Progenitor cell of endocrine pancreas (in vitro differentiated cells): Measurements from ENCODE around the gene CLASP1. TPM values are rescaled to one million over a fixed set of nuclear protein-coding genes. Genes with fewer than 3 reads are reported as not detected.
A peak's percentile ranks its signal among the peaks of the same experiment; 100 is the strongest.
"Not testable (repeated sequence)": the region's sequence is repeated elsewhere in the genome, so short reads cannot be mapped to it uniquely, and the experiment has no call there.

Experiments used
- DNase-seq: peaks from one replicate; pipeline ENCODE4 v3.0.0; 2021; ENCODE audit warnings: low spot score; ENCODE audit not compliant: unreplicated experiment
- H3K27ac Mint-ChIP-seq: 2 replicates; pipeline ENCODE4 v1.8.0; 2021; ENCODE audit warnings: mild to moderate bottlenecking, moderate library complexity, mixed read lengths
- H3K27me3 Mint-ChIP-seq: 2 replicates; pipeline ENCODE4 v1.8.0; 2021; ENCODE audit warnings: mixed read lengths
- H3K36me3 Mint-ChIP-seq: 2 replicates; pipeline ENCODE4 v1.8.0; 2022; ENCODE audit warnings: mixed read lengths; ENCODE audit not compliant: insufficient read depth
- H3K4me1 Mint-ChIP-seq: 2 replicates; pipeline ENCODE4 v1.8.0; 2021; ENCODE audit warnings: low read depth, mixed read lengths
- H3K4me3 Mint-ChIP-seq: 2 replicates; pipeline ENCODE4 v1.8.0; 2021; ENCODE audit warnings: low read depth, mild to moderate bottlenecking, moderate library complexity, mixed read lengths
- H3K9me3 Mint-ChIP-seq: 2 replicates; pipeline ENCODE4 v1.8.0; 2021; ENCODE audit warnings: low read depth, mixed read lengths
- total RNA-seq: library from RNA; stranded (reverse); gene quantifications from 2 replicates; pipeline ENCODE4 v1.2.1, GENCODE V29; 2021
- TF ChIP-seq, protein P1 (sequence below): fragments of 200-600 bp; sonication (generic); IDR thresholded peaks from one replicate; pipeline ENCODE4 v1.5.0; 2021; ENCODE audit warnings: antibody characterized with exemption, mild to moderate bottlenecking; ENCODE audit not compliant: unreplicated experiment

Gene CLASP1
- total RNA-seq, 1 donor from 2014 or later, result 102 TPM

DNA sequence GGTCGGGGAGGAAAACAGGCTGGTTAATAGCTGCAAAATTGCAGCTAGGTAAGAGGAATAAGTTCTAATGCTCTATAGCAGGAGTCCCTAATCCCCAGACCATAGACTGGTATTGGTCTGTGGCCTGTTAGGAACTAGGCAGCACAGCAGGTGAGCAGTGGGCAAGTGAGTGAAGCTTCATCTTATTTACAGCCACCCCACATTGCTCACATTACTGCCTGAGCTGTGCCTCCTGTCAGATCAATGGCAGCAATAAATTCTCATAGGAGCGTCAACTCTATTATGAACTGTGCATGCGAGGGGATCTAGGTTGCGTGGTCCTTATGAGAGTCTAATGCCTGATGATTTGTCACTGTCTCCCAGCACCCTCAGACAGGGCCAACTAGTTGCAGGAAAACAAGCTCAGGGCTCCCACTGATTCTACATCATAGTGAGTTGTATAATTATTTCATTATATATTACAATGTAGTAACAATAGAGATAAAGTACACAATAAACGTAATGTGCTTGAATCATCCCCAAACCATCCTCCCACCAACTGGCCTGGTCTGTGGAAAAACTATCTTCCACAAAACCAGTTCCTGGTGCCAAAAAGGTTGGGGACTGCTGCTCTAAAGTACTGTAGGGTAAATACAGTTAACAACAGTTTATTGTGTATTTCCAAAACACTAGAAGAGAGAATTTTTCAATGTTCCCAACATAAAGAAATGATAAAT is 272.6 kb downstream of the CLASP1 start:
- TF ChIP-seq, protein P1, sequence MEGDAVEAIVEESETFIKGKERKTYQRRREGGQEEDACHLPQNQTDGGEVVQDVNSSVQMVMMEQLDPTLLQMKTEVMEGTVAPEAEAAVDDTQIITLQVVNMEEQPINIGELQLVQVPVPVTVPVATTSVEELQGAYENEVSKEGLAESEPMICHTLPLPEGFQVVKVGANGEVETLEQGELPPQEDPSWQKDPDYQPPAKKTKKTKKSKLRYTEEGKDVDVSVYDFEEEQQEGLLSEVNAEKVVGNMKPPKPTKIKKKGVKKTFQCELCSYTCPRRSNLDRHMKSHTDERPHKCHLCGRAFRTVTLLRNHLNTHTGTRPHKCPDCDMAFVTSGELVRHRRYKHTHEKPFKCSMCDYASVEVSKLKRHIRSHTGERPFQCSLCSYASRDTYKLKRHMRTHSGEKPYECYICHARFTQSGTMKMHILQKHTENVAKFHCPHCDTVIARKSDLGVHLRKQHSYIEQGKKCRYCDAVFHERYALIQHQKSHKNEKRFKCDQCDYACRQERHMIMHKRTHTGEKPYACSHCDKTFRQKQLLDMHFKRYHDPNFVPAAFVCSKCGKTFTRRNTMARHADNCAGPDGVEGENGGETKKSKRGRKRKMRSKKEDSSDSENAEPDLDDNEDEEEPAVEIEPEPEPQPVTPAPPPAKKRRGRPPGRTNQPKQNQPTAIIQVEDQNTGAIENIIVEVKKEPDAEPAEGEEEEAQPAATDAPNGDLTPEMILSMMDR, result no peak
- Mint-ChIP-seq H3K4me3 (no peak overlapping the region), H3K36me3 (peaks cover 37% of the 10 kb centered on the region), H3K9me3 (no peaks in the 10 kb centered on the region), H3K27me3 (no peaks in the 10 kb centered on the region), H3K27ac (no peak overlapping the region), H3K4me1 (no peaks in the 10 kb centered on the region)
- DNase-seq, result no peak

DNA sequence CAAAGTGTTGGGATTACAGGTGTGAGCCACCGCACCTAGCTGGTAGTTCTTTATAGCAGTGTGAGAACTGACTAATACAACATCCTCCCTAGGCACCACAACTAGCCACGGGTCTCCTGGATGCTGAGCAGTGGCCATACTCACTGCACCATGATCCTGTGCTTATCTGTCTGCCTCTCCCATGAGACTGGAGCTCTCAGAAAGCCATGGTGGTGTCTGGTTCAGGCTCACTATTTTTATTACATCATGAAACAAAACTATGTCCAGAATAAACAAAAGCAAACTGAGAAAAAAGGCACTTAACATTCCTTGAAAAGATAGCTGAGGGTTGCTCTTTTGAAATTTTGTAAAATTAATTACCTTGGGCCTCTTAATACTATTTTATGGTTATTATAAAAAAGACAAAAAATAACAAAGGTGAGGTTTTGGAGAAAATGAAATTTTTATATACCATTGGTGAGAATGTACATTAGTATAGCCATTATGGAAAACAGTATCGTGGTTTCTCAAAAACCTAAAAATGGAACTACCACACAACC is 273.6 kb downstream of the CLASP1 start:
- peaks cover 41% of the 10 kb centered on the region for H3K36me3 Mint-ChIP-seq
- H3K27me3 Mint-ChIP-seq, result no peaks in the 10 kb centered on the region
- H3K27ac Mint-ChIP-seq, result no peak overlapping the region
- H3K4me1 Mint-ChIP-seq, result no peaks in the 10 kb centered on the region
- no peak overlapping the region for H3K4me3 Mint-ChIP-seq
- no peak for DNase-seq
- TF ChIP-seq, protein P1, result no peak
- H3K9me3 Mint-ChIP-seq, result no peaks in the 10 kb centered on the region

DNA sequence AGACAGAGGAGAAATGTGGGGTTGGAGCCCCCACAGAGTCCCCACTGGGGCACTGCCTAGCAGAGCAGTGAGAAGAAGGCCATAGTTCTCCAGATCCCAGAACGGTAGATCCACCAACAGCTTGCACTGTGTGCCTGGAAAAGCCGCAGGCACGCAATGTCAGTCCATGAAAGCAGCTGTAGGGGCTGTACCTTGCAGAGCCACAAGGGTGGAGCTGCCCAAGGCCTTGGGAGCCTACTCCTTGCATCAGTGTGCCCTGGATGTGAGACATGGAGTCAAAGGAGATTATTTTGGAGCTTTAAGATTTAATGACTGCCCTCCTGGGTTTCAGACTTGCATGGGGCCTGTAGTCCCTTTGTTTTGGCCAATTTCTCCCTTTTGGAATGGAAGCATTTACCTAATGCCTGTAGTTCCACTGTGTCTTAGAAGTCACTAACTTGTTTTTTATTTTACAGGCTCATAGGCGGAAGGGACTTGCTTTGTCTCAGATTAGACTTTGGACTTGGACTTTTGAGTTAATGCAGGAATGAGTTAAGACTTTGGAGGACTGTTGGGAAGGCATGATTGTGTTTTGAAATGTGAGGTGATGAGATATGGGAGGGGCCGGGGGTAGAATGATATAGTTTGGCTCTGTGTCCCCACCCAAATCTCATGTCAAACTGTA is 274.7 kb downstream of the CLASP1 start:
- H3K4me3 Mint-ChIP-seq, result not testable (repeated sequence)
- peaks cover 45% of the 10 kb centered on the region for H3K36me3 Mint-ChIP-seq

DNA sequence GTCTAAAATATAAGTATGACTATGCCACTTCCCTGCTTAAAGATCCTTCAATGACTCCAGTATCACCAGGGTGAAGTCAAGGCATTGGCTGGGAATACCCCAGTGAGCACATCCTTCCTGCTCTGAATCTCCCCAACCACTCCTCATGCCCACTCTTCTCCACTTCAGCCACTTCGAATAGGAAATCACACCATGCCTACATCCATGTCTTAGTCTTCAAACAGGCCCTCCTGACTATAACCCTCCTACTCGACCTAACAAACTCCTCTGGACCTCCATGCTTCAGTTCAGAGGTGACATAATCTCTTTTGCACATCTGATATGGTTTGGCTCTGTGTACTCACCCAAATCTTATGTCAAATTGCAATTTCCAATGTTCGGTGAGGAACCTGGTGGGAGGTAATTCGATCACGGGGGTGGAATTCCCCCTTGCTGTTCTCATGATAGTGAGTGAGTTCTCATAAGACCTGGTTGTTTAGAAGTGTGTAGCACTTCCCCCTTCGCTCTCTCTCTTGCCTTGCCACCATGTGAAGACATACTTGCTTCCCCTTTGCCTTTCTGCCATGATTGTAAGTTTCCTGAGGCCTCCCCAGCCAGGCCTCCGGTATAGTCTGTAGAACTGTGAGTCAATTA is 276.4 kb downstream of the CLASP1 start:
- no peaks in the 10 kb centered on the region for H3K27me3 Mint-ChIP-seq
- no peaks in the 10 kb centered on the region for H3K4me1 Mint-ChIP-seq
- H3K9me3 Mint-ChIP-seq, result no peaks in the 10 kb centered on the region
- peak overlapping the region; percentile 19 for H3K27ac Mint-ChIP-seq
- TF ChIP-seq, protein P1, result no peak
- no peak for DNase-seq
- H3K36me3 Mint-ChIP-seq, result peaks cover 46% of the 10 kb centered on the region
- H3K4me3 Mint-ChIP-seq, result no peak overlapping the region

More for the DNA sequence above, 274.7 kb downstream of the CLASP1 start:
- H3K9me3 Mint-ChIP-seq, H3K27ac Mint-ChIP-seq, DNase-seq, H3K4me1 Mint-ChIP-seq, H3K27me3 Mint-ChIP-seq: not testable (repeated sequence)

DNA sequence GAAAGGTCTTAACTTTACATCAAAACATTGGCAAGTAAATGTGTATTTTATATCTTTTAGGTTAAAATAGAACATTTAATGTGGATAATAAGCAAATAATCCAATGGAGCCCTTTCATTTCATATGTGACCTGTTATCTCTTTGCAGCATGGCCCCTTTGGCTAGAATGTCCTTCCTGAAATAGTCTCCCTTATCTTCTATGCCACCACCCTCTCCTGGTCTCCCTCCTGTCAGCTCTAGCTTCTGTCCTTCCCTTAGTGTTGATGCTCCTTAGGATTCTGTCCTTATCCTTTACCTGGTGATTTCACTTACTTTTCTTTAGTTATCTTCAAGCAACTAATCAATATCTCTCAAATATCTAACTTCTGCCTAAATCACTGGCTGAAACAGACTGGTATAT is 277.2 kb downstream of the CLASP1 start:
- Mint-ChIP-seq H3K27ac (peak overlapping the region; percentile 11), H3K4me1 (no peaks in the 10 kb centered on the region), H3K27me3 (no peaks in the 10 kb centered on the region), H3K9me3 (no peaks in the 10 kb centered on the region), H3K36me3 (peaks cover 45% of the 10 kb centered on the region), H3K4me3 (no peak overlapping the region)
- TF ChIP-seq, protein P1, result no peak
- DNase-seq, result no peak
